Measurements from ENCODE around the gene GSG1.

DNA sequence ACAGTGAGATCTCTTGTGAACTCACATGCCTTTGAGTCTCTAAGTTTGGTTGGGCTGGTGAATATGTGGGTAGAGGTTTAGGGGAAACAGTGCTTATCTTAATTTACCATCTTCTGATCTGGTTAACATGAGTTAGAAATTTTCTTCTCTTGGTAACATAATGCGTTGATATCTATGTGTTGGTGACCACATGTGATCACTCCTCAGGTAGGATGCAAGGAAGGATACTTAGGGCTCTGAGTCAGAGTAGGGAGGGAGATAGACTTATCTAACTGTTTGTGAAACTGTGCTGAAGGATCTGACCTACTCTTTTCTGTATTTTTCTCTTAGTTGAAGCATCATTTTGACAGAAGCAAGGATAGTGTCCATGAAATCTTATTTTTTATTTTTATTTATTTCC is 36.1 kb downstream of the GSG1 start:
- TF ChIP-seq CTCF (IDR thresholded peaks at IDR 0.05 in 2 of 3, conservative IDR thresholded peaks at IDR 0.05 in 1 of 3; ENCODE audit: borderline replicate concordance in 1 of 3, insufficient read depth in 1 of 3, low read depth in 2 of 3, low read length in 2 of 3) (no peak), TCF7L2 (IDR thresholded peaks at IDR 0.05; ENCODE audit: borderline replicate concordance, extremely low read depth, insufficient read depth, insufficient read length) (no peak), ZNF274 (IDR thresholded peaks at IDR 0.05; ENCODE audit: low read depth, low read length) (no peak), ELF1 (IDR thresholded peaks at IDR 0.05; ENCODE audit: borderline replicate concordance, low read depth) (no peak), MAX (IDR thresholded peaks at IDR 0.05) (no peak), REST (IDR thresholded peaks at IDR 0.05; ENCODE audit: low read depth) (no peak), EZH2 (IDR thresholded peaks at IDR 0.05) (no peak), SIN3A (IDR thresholded peaks at IDR 0.05; ENCODE audit: low read depth) (no peak), POLR2AphosphoS5 (IDR thresholded peaks at IDR 0.05; ENCODE audit: low read depth, low read length) (no peak), ZFX (IDR thresholded peaks at IDR 0.05) (no peak), EGR1 (IDR thresholded peaks at IDR 0.05; ENCODE audit: low read depth) (no peak), ATF3 (IDR thresholded peaks at IDR 0.05) (no peak), JUND (IDR thresholded peaks at IDR 0.05) (no peak)
- TF ChIP-seq, protein P1, sequence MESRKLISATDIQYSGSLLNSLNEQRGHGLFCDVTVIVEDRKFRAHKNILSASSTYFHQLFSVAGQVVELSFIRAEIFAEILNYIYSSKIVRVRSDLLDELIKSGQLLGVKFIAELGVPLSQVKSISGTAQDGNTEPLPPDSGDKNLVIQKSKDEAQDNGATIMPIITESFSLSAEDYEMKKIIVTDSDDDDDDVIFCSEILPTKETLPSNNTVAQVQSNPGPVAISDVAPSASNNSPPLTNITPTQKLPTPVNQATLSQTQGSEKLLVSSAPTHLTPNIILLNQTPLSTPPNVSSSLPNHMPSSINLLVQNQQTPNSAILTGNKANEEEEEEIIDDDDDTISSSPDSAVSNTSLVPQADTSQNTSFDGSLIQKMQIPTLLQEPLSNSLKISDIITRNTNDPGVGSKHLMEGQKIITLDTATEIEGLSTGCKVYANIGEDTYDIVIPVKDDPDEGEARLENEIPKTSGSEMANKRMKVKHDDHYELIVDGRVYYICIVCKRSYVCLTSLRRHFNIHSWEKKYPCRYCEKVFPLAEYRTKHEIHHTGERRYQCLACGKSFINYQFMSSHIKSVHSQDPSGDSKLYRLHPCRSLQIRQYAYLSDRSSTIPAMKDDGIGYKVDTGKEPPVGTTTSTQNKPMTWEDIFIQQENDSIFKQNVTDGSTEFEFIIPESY (IDR thresholded peaks at IDR 0.05; ENCODE audit: extremely low read depth, insufficient replicate concordance, low read length), result no peak
